WTC11 (cell line): ENCODE measurements around the gene AGPAT3. TPM values are rescaled to one million over a fixed set of nuclear protein-coding genes. Genes with fewer than 3 reads are reported as not detected.
A peak's percentile ranks its signal among the peaks of the same experiment; 100 is the strongest.

Experiments
- ATAC-seq: fragments of 200-7000 bp; cut with Tn5 transposase; 2 replicates; pipeline ENCODE4 v1.10.0; 2021; ENCODE audit warnings: mild to moderate bottlenecking, moderate library complexity
- CTCF ChIA-PET: fragments of 300-600 bp; sonication (Branson Sonifier 250); formaldehyde crosslinking; loops from one replicate; lab custom pipeline; 2021; ENCODE audit warnings: antibody characterized with exemption; lab: Charles Lee
- POLR2A ChIA-PET: fragments of 350-600 bp; sonication (Branson Sonifier 250); formaldehyde crosslinking; loops from one replicate; lab custom pipeline; 2021; ENCODE audit warnings: antibody characterized with exemption; lab: Charles Lee
- DNase-seq: peaks from one replicate; pipeline ENCODE4 v3.0.0; 2021; ENCODE audit warnings: low spot score
- H3K27ac Mint-ChIP-seq: 2 replicates; pipeline ENCODE4 v1.8.0; 2021; ENCODE audit warnings: mixed read lengths
- H3K27me3 Mint-ChIP-seq: 2 replicates; pipeline ENCODE4 v1.8.0; 2021; ENCODE audit warnings: low read depth, mild to moderate bottlenecking, moderate library complexity, mixed read lengths
- H3K36me3 Mint-ChIP-seq: 2 replicates; pipeline ENCODE4 v1.8.0; 2021; ENCODE audit warnings: mixed read lengths
- H3K4me1 Mint-ChIP-seq: 2 replicates; pipeline ENCODE4 v1.8.0; 2022; ENCODE audit warnings: mixed read lengths
- H3K4me3 Mint-ChIP-seq: 2 replicates; pipeline ENCODE4 v1.8.0; 2021; ENCODE audit warnings: mild to moderate bottlenecking, moderate library complexity, mixed read lengths
- H3K9me3 Mint-ChIP-seq: 2 replicates; pipeline ENCODE4 v1.8.0; 2021; ENCODE audit warnings: mixed read lengths
- ATF1 ChIP-seq: sonication (generic); formaldehyde crosslinking; IDR thresholded peaks from 2 replicates; pipeline ENCODE4 v1.8.1; 2023; ENCODE audit warnings: mild to moderate bottlenecking, moderate library complexity, missing genetic modification reagents
- CBFB ChIP-seq: sonication (generic); formaldehyde crosslinking; IDR thresholded peaks from 2 replicates; pipeline ENCODE4 v1.8.1; 2022; ENCODE audit warnings: mild to moderate bottlenecking, low read depth, missing genetic modification reagents
- CREM ChIP-seq: sonication (generic); formaldehyde crosslinking; IDR thresholded peaks from 2 replicates; pipeline ENCODE4 v1.8.1; 2022; ENCODE audit warnings: mild to moderate bottlenecking, missing genetic modification reagents, moderate library complexity
- E2F5 ChIP-seq: sonication (generic); formaldehyde crosslinking; IDR thresholded peaks from 2 replicates; pipeline ENCODE4 v1.8.1; 2022; ENCODE audit warnings: mild to moderate bottlenecking, moderate library complexity, missing genetic modification reagents
- ESRRA ChIP-seq: sonication (generic); formaldehyde crosslinking; IDR thresholded peaks from 2 replicates; pipeline ENCODE4 v1.8.1; 2022; ENCODE audit warnings: mild to moderate bottlenecking, missing genetic modification reagents, borderline replicate concordance
- FOXP1 ChIP-seq: sonication (generic); formaldehyde crosslinking; IDR thresholded peaks from 2 replicates; pipeline ENCODE4 v1.8.0; 2022; ENCODE audit warnings: missing genetic modification reagents, mild to moderate bottlenecking, moderate library complexity, borderline replicate concordance
- GABPB1 ChIP-seq: sonication (generic); formaldehyde crosslinking; IDR thresholded peaks from 2 replicates; pipeline ENCODE4 v1.8.1; 2023; ENCODE audit warnings: mild to moderate bottlenecking, missing genetic modification reagents
- GTF2I ChIP-seq: fragments of 250-450 bp; sonication (Bioruptor Pico); conservative IDR thresholded peaks from 2 replicates; pipeline ENCODE4 v1.4.0; 2021; ENCODE audit warnings: mild to moderate bottlenecking
- HMGXB4 ChIP-seq: sonication (generic); formaldehyde crosslinking; IDR thresholded peaks from 2 replicates; pipeline ENCODE4 v1.8.1; 2023; ENCODE audit warnings: mild to moderate bottlenecking, moderate library complexity, missing genetic modification reagents
- JAZF1 ChIP-seq: fragments of 250-450 bp; sonication (Bioruptor Pico); IDR thresholded peaks from 2 replicates; pipeline ENCODE4 v1.9.0; 2021; ENCODE audit warnings: moderate library complexity, mild to moderate bottlenecking, inconsistent platforms
- NR3C1 ChIP-seq: sonication (generic); formaldehyde crosslinking; conservative IDR thresholded peaks from 2 replicates; pipeline ENCODE4 v1.8.1; 2023; ENCODE audit warnings: low read depth, mild to moderate bottlenecking, missing genetic modification reagents
- OVOL2 ChIP-seq: fragments of 250-450 bp; sonication (Bioruptor Pico); IDR thresholded peaks from 2 replicates; pipeline ENCODE4 v1.9.0; 2021; ENCODE audit warnings: mild to moderate bottlenecking, borderline replicate concordance
- PREB ChIP-seq: sonication (generic); formaldehyde crosslinking; IDR thresholded peaks from 2 replicates; pipeline ENCODE4 v1.8.1; 2022; ENCODE audit warnings: mild to moderate bottlenecking, missing genetic modification reagents, moderate library complexity, borderline replicate concordance
- USF1 ChIP-seq: sonication (generic); formaldehyde crosslinking; IDR thresholded peaks from 2 replicates; pipeline ENCODE4 v1.8.0; 2022; ENCODE audit warnings: mild to moderate bottlenecking, missing genetic modification reagents
- ZNF396 ChIP-seq: fragments of 250-450 bp; sonication (Bioruptor Pico); IDR thresholded peaks from 2 replicates; pipeline ENCODE4 v1.8.0; 2021; ENCODE audit warnings: mild to moderate bottlenecking, moderate library complexity, borderline replicate concordance
- ZNF532 ChIP-seq: fragments of 250-450 bp; sonication (Bioruptor Pico); IDR thresholded peaks from 2 replicates; pipeline ENCODE4 v1.9.0; 2021; ENCODE audit warnings: mild to moderate bottlenecking, borderline replicate concordance
- total RNA-seq: library from RNA; stranded (reverse); gene quantifications from 3 replicates; pipeline ENCODE4 v1.2.3, GENCODE V29; 2021

AGPAT3 gene
- total RNA-seq, 1 experiment from 2014 or later = 5.6 TPM

- TF ChIP-seq CBFB (CRISPR knock-in tag) (no peak), JAZF1 (CRISPR knock-in tag) (no peak), E2F5 (CRISPR knock-in tag) (0 out of 2 replicates have a peak, but pooled peaks have one; percentile 25), GTF2I (CRISPR knock-in tag) (no peak), FOXP1 (CRISPR knock-in tag) (no peak), PREB (CRISPR knock-in tag) (no peak), OVOL2 (CRISPR knock-in tag) (no peak), NR3C1 (no peak), ESRRA (CRISPR knock-in tag) (no peak), ZNF396 (no peak), GABPB1 (0 out of 2 replicates have a peak, but pooled peaks have one; percentile 10), USF1 (CRISPR knock-in tag) (no peak), CREM (0 out of 2 replicates have a peak, but pooled peaks have one; percentile 37), ZNF532 (CRISPR knock-in tag) (no peak)
Measured at GRCh38 chr21:43864313-43864961, 586 bp upstream of the AGPAT3 start (continued).

GRCh38 chr21:43865540-43866259, 677 bp downstream of the AGPAT3 start:
- Mint-ChIP-seq H3K36me3 (no peaks in the 10 kb centered on the region), H3K27ac (no peak overlapping the region), H3K4me3 (peak overlapping the region; percentile 58), H3K4me1 (peaks cover 10% of the 10 kb centered on the region), H3K27me3 (peaks cover 27% of the 10 kb centered on the region), H3K9me3 (no peaks in the 10 kb centered on the region)
- POLR2A ChIA-PET = interaction anchor here (0.7 to 1.2 kb wide), 2 partner anchors 14 to 29 kb away, joined by 4 to 5 read pairs; no protein-coding TSS in a partner anchor
- DNase-seq (no peak), ATAC-seq (no peak)
- CTCF ChIA-PET = interaction anchor here (0.6 to 1.3 kb wide), 3 partner anchors 36 to 110 kb away, joined by 3 to 9 read pairs (median 6); no protein-coding TSS in a partner anchor
- TF ChIP-seq E2F5 (CRISPR knock-in tag) (no peak), OVOL2 (CRISPR knock-in tag) (no peak), HMGXB4 (CRISPR knock-in tag) (peak; percentile 26; the same call in 1 of the 2 replicates), ATF1 (no peak)
